DMS153 treated with DMSO at 0.1 percent for 48 hours (cell line): ENCODE data around the gene ZCCHC14.
A peak's percentile ranks its signal among the peaks of the same experiment; 100 is the strongest.
"Not testable (repeated sequence)": the region's sequence is repeated elsewhere in the genome, so short reads cannot be mapped to it uniquely, and the experiment has no call there.

Source experiments
- DNase-seq: peaks from one replicate; lab custom pipeline; 2025; ENCODE audit not compliant: unreplicated experiment; lab: John Stamatoyannopoulos, UW

ZCCHC14 gene

DNA sequence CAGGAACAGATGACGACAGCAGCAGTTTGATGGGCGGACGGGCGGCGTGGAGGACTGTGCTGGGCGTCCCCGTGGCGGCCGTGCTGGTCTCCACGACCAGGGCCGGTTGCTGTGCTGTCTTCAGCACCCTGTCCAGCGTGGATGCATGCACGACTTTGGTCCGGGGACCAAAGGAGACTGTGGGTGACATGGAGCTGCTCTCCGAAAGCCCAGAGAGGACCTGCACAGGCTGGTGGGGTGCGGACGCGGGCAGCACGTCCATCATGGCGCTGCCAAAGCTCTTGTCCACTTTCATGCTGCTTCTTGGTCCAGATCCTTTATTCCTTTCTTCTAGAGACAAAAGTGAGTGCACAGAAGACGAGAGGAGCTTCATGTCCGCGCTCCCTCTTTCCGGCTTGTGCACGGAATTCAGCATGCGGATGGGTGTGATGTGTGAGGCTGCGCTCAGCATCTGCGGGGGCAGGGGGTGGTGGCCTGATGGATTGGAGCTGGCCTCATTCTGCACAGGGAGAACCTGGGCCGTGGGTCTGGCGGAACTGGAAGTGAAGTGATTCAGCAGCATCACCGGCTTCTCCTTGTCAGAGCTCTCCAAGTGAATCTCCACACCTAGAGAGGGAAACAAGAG, 80.3 kb downstream of the ZCCHC14 start:
- DNase-seq: no peak

DNA sequence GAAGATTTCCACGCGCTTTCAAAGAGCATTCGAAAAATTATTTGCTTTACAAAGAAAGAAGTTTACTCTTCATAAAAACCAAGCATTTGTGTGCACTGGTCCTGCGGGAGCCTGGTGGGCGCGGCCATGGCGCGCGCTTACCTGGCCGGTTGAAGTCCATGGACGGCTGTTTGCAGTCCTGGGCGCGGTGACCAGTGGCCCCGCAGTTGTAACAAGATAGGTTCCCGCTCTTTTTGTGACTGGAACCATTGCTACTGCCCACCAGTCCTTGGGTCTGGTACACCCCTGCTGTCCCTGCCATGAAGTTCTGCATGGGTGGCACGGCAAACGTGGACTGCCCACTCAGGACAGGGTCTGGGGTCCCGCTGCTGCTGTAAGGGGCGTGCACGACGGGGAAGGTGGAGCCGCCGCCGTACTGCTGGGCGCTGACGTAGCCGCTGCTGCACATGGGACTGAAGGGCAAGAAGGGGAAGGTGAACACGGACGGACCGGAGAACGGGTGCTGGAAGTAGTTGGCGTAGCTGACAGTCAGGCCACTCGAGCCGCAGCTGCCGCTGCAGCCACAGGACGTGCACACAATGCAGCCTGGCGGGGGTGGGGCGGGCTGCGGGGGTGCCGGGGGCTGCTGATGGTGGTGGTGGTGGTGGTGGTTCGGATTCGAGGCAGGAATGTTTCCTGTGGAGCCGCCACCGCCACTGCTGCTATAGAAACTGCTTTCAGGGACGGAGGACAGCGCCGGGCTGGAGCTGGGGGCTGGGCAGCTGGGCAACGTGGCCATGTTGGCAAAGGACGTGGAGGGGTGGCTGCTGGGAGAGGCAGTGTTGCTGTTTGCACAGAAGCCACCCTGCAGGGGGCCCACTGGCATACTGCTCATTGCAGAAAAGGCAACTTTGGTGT, 81.2 kb downstream of the ZCCHC14 start:
- DNase-seq: no peak

DNA sequence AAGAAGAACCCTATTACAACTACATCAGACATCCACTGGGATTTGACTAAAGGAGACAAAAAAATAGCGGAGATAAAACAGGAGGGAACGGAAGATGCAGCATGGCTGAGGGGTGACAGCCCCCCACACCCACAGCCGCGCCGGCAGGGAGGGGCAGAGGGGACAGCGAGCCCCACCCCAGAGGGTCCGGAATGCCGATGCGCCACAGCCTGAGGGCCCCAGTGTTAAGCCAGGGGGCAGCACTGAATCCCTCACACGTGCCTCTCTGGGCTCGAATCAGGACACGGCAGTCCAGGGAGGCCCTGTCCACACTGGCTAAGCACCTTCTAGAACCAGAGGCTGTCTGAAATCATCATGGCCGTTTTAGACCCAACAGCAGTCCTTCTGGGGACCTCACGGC, 81.9 kb downstream of the ZCCHC14 start:
- DNase-seq: no peak

GRCh38 chr16:87410530-87410929, 82.3 kb downstream of the ZCCHC14 start:
- no peak for DNase-seq

GRCh38 chr16:87409781-87410180, 83.0 kb downstream of the ZCCHC14 start:
- DNase-seq: no peak

GRCh38 chr16:87409153-87409552, 83.7 kb downstream of the ZCCHC14 start:
- DNase-seq: no peak

- no peak for DNase-seq
These were observed 85.2 kb downstream of the ZCCHC14 start for GRCh38 chr16:87407511-87408112.

GRCh38 chr16:87406495-87407088, 86.2 kb downstream of the ZCCHC14 start:
- DNase-seq: no peak

DNA sequence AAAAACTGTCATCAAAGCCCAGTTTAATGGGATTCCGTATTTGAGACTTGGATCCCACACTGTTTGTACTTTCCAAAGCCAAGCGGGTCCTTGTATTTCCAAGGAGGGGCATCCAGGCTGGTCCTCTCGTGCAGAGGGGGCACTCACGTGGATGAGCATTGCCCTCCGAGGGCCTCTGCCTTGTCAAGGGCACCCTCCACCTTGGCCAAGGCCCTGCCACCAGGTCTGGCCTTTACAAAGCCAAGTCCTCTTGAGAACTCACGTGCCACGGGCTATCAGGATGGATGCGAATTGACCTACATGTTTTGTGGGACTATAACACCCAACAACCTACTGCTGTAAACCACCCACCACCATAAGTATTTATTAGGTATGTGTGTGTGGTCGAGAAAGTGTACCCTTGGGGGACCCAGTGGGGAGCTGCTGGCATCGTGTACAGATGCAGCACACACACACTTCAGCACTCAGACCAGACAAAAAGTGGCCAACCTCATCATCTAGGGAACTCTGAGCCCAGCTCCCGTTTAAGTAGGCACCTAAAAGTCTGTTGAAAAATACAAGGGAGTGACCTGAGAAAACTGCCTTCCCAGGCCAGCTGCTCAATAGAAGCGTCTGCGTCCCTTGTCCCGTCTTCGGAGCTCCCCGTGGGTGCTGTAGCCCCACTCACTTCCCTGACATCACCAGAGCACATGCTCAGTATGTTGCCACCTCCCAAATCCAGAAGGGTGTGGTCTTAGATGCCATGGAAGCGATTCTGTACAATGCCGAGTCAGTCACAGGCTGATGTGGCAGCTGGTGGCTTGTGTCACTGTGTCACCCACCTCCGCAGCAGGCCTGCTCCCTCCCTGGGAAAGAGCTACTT, 87.8 kb downstream of the ZCCHC14 start:
- DNase-seq: no peak

DNA sequence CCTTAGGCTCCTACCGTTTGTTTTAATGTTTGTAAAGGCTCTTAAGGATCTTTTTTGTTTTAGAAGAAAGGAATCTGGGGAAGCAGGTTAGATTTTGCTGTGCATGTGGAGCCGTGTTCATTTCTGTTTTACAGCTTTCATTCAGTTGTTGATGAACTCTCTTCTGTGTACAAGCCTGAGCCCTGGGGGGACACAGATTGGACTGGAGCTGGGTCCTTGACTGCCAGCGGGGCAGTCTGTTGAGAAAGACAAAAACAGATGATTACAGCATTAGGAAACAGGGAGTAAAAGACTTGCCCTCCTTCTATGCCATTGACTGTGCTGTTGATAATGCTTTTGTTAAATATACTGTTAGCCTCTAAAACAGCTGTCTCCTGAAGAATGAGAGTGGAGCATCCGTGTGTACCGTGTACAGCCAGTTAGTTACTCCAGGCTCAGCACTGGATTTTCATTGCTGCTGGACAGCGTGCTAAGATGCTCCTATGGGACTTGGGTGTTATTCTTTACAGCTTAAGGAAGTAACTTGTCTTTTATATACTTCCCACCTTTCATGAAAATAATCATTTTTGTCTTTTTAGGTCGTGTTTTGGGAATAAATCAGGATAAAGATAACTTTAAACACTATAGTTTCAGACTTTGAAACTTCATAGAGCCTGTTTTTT, 97.5 kb downstream of the ZCCHC14 start:
- DNase-seq: no peak

- no peak for DNase-seq
These were observed 99.2 kb downstream of the ZCCHC14 start for GRCh38 chr16:87393680-87394055.

DNA sequence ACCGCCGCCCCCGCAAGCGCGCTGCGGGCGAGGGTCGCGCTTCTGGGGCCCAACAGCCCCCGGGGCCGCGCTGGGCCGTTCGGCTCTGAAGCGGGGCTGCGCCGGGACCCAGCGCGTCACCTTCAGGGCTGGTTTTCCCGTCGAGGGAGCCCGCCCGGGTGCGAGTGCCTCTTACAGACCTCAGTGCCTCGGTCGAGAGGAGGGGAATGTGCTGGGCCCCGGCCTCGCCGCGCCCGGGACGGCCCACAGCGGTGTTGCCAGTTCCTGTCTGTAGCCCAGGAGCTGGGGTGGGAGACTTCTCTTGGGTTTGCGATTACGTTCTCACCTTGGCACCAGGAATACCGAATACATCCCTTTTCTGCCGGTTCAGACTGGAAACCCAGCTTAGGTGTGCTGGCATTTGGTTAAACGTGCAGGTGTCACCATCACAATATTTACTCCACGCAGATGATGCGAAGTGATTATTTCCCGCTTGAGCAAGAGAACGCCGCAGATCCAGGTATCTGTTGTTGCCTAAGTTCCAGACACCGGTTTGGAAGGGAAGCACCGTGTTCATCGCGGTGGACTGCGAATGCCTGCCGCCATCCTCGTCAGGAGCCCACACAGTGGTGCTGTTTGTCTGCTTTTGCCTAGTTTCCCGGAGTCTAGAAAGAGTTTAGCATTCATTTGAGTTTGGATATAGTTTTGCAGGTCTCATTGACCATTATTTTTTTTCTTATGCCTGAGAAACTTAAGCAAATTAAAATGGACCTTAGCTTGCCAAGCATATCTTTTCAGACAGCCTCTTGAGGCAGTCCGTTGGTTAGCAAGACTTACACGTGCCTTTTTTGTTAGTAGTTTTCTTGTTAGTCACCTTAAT, 99.8 kb downstream of the ZCCHC14 start:
- no peak for DNase-seq

DNA sequence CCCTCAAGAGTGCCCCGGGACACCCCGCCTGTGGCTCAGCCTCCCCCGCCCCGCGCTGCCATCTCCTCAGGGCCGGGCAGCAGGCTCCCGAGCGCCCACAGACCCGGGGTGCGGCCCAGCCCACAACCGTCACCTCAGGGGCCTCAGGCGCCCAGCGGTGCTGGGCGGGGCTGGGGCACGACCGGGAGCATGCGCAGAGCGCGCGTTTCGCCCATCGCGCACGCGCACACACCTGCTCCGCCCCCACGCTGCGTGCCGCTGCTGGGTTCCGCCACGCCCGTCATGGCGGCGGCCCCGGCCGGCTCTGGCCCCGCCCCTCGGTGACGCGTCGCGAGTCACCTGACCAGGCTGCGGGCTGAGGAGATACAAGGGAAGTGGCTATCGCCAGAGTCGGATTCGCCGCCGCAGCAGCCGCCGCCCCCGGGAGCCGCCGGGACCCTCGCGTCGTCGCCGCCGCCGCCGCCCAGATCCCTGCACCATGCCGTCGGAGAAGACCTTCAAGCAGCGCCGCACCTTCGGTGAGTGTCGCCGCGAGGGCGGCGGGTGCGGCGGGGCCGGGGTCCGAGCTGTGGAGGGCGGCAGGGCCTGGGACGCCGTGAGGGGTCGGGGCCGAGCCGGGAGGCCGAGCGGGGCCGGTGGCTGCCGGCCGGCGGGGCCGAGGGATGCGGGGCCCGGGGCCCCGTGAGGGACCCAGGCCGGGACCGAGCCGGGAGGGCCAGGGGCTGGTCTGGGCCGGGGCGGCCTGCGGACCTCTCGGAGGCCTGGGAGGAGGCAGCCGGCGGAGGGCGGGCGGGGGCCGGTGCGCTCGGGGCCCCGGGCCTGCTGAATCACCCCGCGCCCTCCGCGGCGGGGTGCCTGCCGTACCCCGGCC, 100.6 kb downstream of the ZCCHC14 start, which contains the start of gene MAP1LC3B:
Gene MAP1LC3B, plus strand, starts transcription at position 387 of the 871 bp plus-strand sequence. Its CDS starts 92 bp downstream, at position 479.
- peak; percentile 91 for DNase-seq

GRCh38 chr16:87391324-87391949, 101.4 kb downstream of the ZCCHC14 start:
- no peak for DNase-seq

- DNase-seq: no peak
These were observed 102.0 kb downstream of the ZCCHC14 start for GRCh38 chr16:87390641-87391323.

DNA sequence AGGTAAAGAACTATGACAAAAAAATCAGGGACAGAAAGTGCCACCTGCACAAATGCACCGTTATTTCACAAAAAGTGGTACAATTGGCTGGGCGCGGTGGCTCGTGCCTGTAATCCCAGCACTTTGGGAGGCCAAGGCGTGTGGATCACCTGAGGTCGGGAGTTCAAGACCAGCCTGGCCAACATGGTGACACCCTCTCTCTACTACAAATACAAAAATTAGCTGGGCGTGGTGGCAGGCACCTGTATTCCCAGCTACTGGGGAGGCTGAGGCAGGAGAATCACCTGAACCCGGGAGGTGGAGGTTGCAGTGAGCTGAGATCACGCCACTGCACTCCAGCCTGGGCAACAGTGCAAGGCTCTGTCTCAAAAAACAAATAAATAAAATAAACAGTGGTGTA, 102.9 kb downstream of the ZCCHC14 start:
- DNase-seq: not testable (repeated sequence)

DNA sequence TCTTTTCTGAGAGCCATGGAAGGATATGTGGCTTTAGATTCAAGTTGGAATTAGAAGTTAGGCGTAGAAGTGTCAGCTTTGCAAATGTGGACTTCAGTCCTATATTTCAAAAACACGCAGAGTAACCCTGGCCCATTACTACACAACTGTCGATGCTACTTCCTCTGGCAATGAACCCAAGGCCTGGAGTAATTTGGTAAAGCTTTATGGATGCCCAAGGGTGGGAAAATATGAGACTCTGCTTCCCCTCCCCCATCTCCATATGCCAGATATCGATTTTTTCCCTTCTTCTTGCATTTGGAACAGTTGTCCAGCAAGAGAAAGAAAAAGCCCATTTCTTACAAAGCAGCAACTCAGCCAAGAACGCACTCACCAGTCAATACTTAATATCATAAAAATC, 103.6 kb downstream of the ZCCHC14 start:
- no peak for DNase-seq
